H1 (cell line): ENCODE results near the gene PPP2R3C.

Source experiments
- EZH2 ChIP-seq: fragments of 200-600 bp; sonication (generic); IDR thresholded peaks from 2 replicates; pipeline ENCODE4 v1.7.1; 2012; ENCODE audit warnings: low read depth, mild to moderate bottlenecking, moderate library complexity, low read length, inconsistent platforms; ENCODE audit not compliant: severe bottlenecking
- RXRA ChIP-seq: IDR thresholded peaks from 2 replicates; pipeline ENCODE4 v1.6.1; 2011; ENCODE audit warnings: low read depth, mild to moderate bottlenecking, low read length, moderate library complexity; ENCODE audit not compliant: insufficient read depth
- SIN3A ChIP-seq, 2 experiments: IDR thresholded peaks in 1 of 2; conservative IDR thresholded peaks in 1 of 2; 2 replicates each; pipeline ENCODE4 v1.6.1; 2011 to 2012; ENCODE audit warnings: low read length in 2 of 2, improper control_type of control experiment in 1 of 2, low read depth in 1 of 2, mild to moderate bottlenecking in 1 of 2
- TF ChIP-seq, protein P1 (sequence below), 3 experiments: IDR thresholded peaks; 1 replicate in 2 of 3; 2 replicates in 1 of 3; pipeline versions ENCODE4 v1.5.1 to v1.6.1; 2011; ENCODE audit warnings: low read length in 3 of 3, mild to moderate bottlenecking in 3 of 3, inconsistent platforms in 2 of 3, low read depth in 1 of 3, moderate library complexity in 1 of 3; ENCODE audit not compliant: insufficient read depth in 1 of 3; ENCODE audit errors: control extremely low read depth in 1 of 3

- TF ChIP-seq RXRA (no peak), SIN3A (conservative IDR thresholded peaks at IDR 0.05 in 1 of 2, IDR thresholded peaks at IDR 0.05 in 1 of 2; ENCODE audit: low read depth in 1 of 2, low read length in 2 of 2) (no peak), EZH2 (no peak)
- TF ChIP-seq, protein P1, sequence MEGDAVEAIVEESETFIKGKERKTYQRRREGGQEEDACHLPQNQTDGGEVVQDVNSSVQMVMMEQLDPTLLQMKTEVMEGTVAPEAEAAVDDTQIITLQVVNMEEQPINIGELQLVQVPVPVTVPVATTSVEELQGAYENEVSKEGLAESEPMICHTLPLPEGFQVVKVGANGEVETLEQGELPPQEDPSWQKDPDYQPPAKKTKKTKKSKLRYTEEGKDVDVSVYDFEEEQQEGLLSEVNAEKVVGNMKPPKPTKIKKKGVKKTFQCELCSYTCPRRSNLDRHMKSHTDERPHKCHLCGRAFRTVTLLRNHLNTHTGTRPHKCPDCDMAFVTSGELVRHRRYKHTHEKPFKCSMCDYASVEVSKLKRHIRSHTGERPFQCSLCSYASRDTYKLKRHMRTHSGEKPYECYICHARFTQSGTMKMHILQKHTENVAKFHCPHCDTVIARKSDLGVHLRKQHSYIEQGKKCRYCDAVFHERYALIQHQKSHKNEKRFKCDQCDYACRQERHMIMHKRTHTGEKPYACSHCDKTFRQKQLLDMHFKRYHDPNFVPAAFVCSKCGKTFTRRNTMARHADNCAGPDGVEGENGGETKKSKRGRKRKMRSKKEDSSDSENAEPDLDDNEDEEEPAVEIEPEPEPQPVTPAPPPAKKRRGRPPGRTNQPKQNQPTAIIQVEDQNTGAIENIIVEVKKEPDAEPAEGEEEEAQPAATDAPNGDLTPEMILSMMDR (IDR thresholded peaks at IDR 0.05; ENCODE audit: control extremely low read depth in 1 of 3, insufficient read depth in 1 of 3, low read depth in 1 of 3, low read length in 3 of 3) = no peak
These were observed 71.1 kb downstream of the PPP2R3C start for GRCh38 chr14:35050652-35051051.
